IPS DF 6.9 (cell line): Measurements from ENCODE around the gene TEAD1.

Experiments
- DNase-seq: peaks from one replicate; pipeline ENCODE4 v3.0.0-alpha.2; 2013; ENCODE audit warnings: low read depth, low spot score
- H3K27ac ChIP-seq: one replicate; pipeline ENCODE4 v1.5.1; 2013; ENCODE audit warnings: low read length, control low read depth
- H3K27me3 ChIP-seq: 2 replicates; pipeline ENCODE4 v1.6.1; 2013; ENCODE audit warnings: mild to moderate bottlenecking, low read length; ENCODE audit not compliant: control insufficient read depth, insufficient read depth
- H3K36me3 ChIP-seq: 2 replicates; pipeline ENCODE4 v1.6.1; 2013; ENCODE audit warnings: low read length; ENCODE audit not compliant: control insufficient read depth, insufficient read depth
- H3K4me1 ChIP-seq: 2 replicates; pipeline ENCODE4 v1.6.1; 2013; ENCODE audit warnings: low read length; ENCODE audit not compliant: control insufficient read depth, insufficient read depth
- H3K4me3 ChIP-seq: 2 replicates; pipeline ENCODE4 v1.5.1; 2013; ENCODE audit warnings: mild to moderate bottlenecking, low read length
- H3K9me3 ChIP-seq: 2 replicates; pipeline ENCODE4 v1.6.1; 2013; ENCODE audit warnings: low read length, inconsistent platforms; ENCODE audit not compliant: control insufficient read depth, insufficient read depth
- WGBS: extraction: QIAGEN DNeasy Blood & Tissue Kit; methylation state at CpG from one replicate; pipeline ENCODE4 v1.1.7; 2013; ENCODE audit warnings: mixed read lengths, missing lambda C conversion rate; ENCODE audit not compliant: insufficient read length, insufficient coverage; 5-methylcytosine and 5-hydroxymethylcytosine counted together

The TEAD1 gene

GRCh38 chr11:12794576-12795230, 120.5 kb downstream of the TEAD1 start:
- peaks cover 5% of the 10 kb centered on the region; the same call in 1 of the 2 replicates for H3K4me1 ChIP-seq
- no peaks in the 10 kb centered on the region for H3K36me3 ChIP-seq
- H3K27ac ChIP-seq, result no peak overlapping the region
- DNase-seq, result no peak
- no peaks in the 10 kb centered on the region for H3K27me3 ChIP-seq
- no peaks in the 10 kb centered on the region for H3K9me3 ChIP-seq
- H3K4me3 ChIP-seq, result no peak overlapping the region
- WGBS, result no CpG with 5 or more reads among the region's 7 CpGs

- Histone ChIP-seq H3K27ac (no peak overlapping the region), H3K9me3 (no peaks in the 10 kb centered on the region), H3K4me3 (no peak overlapping the region), H3K27me3 (no peaks in the 10 kb centered on the region), H3K4me1 (peaks cover 13% of the 10 kb centered on the region), H3K36me3 (no peaks in the 10 kb centered on the region)
- no peak for DNase-seq
- no CpG with 5 or more reads among the region's 3 CpGs for WGBS
Measured at GRCh38 chr11:12797996-12798395, 123.8 kb downstream of the TEAD1 start.

DNA sequence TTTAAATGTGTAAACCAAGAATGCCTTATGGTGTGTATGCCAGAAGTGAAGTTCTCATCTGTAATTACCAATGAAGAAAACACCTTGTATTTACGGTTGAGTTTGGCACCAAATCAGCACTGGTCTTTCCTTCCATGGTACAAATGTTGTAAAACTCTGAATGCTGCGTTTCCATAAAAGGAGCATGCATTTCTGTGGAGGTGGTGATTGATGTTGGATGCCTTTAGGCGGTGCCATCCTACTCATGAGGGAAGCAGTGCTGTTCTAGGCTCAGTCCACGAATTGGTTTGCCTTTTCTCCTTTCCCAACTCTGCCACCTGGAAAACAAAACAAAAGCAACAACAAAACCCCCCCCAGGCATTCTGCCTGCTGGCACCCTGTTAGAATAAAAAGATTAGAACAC, 124.4 kb downstream of the TEAD1 start:
- Histone ChIP-seq H3K27me3 (no peaks in the 10 kb centered on the region), H3K9me3 (no peaks in the 10 kb centered on the region), H3K4me1 (peaks cover 14% of the 10 kb centered on the region), H3K27ac (no peak overlapping the region), H3K4me3 (no peak overlapping the region), H3K36me3 (no peaks in the 10 kb centered on the region)
- WGBS, result no CpG with 5 or more reads among the region's 4 CpGs
- no peak for DNase-seq

DNA sequence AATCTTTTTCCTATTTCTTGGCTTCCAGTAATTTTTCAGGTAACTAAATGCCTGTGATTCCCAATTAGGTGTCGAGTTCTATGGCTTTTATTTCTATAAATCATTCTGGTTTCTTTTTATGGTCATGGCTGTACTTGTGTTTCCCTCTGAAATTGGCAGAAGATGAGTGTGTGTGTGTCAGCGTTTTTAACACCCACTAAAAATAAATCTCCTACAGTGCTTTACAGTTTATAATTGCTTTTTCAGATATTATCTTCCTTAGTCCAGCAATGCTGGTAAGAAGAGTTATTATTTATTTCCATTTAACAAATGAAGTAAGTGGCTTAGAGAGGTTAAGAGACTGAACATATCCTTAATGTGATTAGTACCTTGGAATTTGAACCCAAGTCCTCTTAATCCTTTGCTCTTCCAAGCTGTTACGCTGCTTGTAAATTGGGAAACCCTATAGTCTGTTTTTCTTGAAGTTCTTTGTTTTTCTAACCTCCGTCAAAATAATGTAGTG, 125.2 kb downstream of the TEAD1 start:
- no peaks in the 10 kb centered on the region for H3K27me3 ChIP-seq
- no peaks in the 10 kb centered on the region for H3K36me3 ChIP-seq
- DNase-seq, result no peak
- no CpG with 5 or more reads among the region's 4 CpGs for WGBS
- no peak overlapping the region for H3K4me3 ChIP-seq
- H3K9me3 ChIP-seq, result no peaks in the 10 kb centered on the region
- H3K27ac ChIP-seq, result no peak overlapping the region
- peaks cover 13% of the 10 kb centered on the region for H3K4me1 ChIP-seq

DNA sequence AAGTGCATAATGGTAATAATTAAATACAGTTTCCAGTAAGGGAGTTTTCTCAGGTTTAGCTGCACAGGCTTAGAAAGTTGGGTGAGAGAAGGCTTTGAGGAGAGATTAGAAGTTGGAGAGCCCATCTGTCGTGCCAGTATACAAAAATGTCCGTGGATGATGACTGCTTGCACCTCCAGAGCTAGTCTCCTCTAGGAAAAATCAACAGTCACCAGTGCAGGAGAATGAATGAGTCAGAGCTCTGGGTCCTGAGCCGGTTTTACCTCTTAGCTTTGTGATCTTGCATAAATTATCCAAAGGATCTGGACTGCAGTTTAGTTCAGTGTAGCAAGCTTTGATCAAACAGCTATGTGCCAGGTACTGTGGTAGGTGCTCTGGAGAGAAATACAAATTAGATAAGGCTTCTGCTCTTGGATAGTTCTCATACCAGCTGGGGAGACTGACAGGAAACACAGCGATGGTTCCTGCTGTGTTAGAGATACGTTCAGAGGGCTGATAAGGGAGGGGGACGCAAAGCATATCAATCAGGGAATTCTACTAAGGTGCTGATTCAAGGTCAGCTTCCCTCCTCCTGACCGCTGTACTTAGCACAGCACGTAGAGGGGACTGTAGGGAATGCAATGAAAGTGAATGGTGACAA, 125.9 kb downstream of the TEAD1 start:
- no peak overlapping the region for H3K4me3 ChIP-seq
- H3K27me3 ChIP-seq, result no peaks in the 10 kb centered on the region
- H3K4me1 ChIP-seq, result peaks cover 13% of the 10 kb centered on the region
- H3K36me3 ChIP-seq, result no peaks in the 10 kb centered on the region
- DNase-seq, result no peak
- WGBS, result no CpG with 5 or more reads among the region's 8 CpGs
- no peak overlapping the region for H3K27ac ChIP-seq
- no peaks in the 10 kb centered on the region for H3K9me3 ChIP-seq

DNA sequence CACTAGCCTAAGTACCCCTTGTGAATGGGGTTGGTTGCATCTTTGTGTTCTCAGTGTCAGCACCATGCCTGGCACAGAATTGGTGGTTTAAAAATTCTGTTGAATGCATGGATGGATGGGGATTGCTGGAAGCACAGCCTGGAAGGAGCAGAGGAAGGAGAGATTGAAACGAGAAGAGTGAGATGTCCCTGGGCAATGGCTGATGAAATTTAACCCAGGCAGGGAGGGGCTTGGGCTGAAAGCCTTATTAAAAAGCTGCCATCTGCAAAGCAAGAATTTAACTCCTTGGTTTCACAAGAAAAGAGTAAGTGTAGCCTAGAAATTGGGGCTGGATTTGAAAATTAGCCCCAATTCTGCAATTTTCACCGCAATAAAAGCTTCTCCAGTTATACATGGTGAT, 126.7 kb downstream of the TEAD1 start:
- Histone ChIP-seq H3K27ac (no peak overlapping the region), H3K4me1 (peaks cover 13% of the 10 kb centered on the region)

DNA sequence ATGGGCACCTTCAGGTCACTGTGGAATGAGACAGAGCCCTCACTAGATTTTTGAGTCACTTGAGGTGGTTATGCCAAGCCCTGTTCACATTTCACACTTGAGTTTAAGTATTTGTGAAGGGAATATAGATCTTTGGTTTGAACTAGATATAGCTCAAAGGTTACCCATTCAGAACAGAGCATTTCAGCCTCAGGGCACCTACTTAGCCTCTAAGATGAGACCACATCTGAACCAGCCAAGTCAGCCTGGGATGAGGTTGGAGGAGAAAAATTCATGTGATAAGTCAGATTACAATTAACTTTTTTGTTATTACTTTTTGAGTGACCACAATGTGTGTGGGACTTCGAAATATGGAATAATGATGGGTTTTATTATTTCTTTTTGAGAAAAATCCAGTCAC, 127.8 kb downstream of the TEAD1 start:
- Histone ChIP-seq H3K27ac (no peak overlapping the region), H3K4me3 (no peak overlapping the region), H3K9me3 (no peaks in the 10 kb centered on the region), H3K36me3 (no peaks in the 10 kb centered on the region), H3K4me1 (peaks cover 15% of the 10 kb centered on the region), H3K27me3 (no peaks in the 10 kb centered on the region)
- DNase-seq, result no peak
- no CpG with 5 or more reads among the region's 1 CpG for WGBS

More for the DNA sequence above, 126.7 kb downstream of the TEAD1 start:
- no peaks in the 10 kb centered on the region for H3K27me3 ChIP-seq
- no CpG with 5 or more reads among the region's 2 CpGs for WGBS
- H3K4me3 ChIP-seq, result no peak overlapping the region
- no peaks in the 10 kb centered on the region for H3K36me3 ChIP-seq
- DNase-seq, result no peak
- no peaks in the 10 kb centered on the region for H3K9me3 ChIP-seq

DNA sequence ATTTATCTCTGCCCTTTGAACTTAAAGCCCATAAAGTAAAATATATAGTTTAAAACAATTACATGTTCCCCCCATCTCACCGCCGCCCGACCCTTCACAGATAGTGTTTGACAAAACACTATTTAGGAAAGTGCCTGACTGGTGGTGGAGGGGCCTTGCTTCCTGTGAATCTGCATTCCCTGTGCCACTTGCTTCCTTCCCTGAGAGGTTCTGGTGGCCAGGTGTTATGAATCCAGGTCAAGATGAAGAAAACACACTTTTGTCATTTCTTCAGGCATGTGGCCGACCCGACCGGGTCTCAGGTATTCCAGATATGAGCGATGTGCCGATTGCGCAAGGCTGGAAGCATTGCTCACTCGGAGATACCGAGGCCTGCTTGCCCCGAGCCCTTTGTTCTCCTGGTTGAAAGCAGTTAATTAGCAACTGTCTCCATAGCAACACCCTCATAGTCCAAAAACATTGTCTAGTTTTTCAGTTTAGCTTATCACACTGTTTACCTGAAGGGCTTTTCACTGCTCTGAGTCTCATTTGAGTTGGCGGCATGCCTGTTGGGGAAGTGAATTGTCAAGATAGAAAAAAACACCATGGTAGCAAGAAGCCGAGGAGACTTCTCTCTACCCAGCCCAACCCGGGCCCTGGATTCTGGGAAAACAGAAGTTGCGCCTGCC, 128.3 kb downstream of the TEAD1 start:
- no peak overlapping the region for H3K27ac ChIP-seq
- WGBS, result no CpG with 5 or more reads among the region's 16 CpGs
- H3K4me3 ChIP-seq, result no peak overlapping the region
- DNase-seq, result no peak
- H3K36me3 ChIP-seq, result no peaks in the 10 kb centered on the region
- H3K9me3 ChIP-seq, result no peaks in the 10 kb centered on the region
- peaks cover 15% of the 10 kb centered on the region for H3K4me1 ChIP-seq
- no peaks in the 10 kb centered on the region for H3K27me3 ChIP-seq

GRCh38 chr11:12803086-12803826, 129.0 kb downstream of the TEAD1 start:
- Histone ChIP-seq H3K27ac (no peak overlapping the region), H3K4me1 (peaks cover 17% of the 10 kb centered on the region), H3K4me3 (no peak overlapping the region), H3K9me3 (no peaks in the 10 kb centered on the region), H3K36me3 (no peaks in the 10 kb centered on the region), H3K27me3 (no peaks in the 10 kb centered on the region)
- no CpG with 5 or more reads among the region's 7 CpGs for WGBS
- DNase-seq, result no peak

GRCh38 chr11:12806113-12806512, 131.9 kb downstream of the TEAD1 start:
- no CpG with 5 or more reads among the region's 2 CpGs for WGBS
- peaks cover 10% of the 10 kb centered on the region for H3K4me1 ChIP-seq
- no peaks in the 10 kb centered on the region for H3K27me3 ChIP-seq
- no peaks in the 10 kb centered on the region for H3K36me3 ChIP-seq
- no peak overlapping the region for H3K27ac ChIP-seq
- DNase-seq, result no peak
- H3K9me3 ChIP-seq, result no peaks in the 10 kb centered on the region
- H3K4me3 ChIP-seq, result no peak overlapping the region
